Right atrium auricular region (tissue), 2 donors: ENCODE data around the gene PSMD4. TPM values are rescaled to one million over a fixed set of nuclear protein-coding genes. Genes with fewer than 3 reads are reported as not detected.
"Not testable (repeated sequence)": the region's sequence is repeated elsewhere in the genome, so short reads cannot be mapped to it uniquely, and the experiment has no call there.

Experiments used
- DNase-seq: peaks from one replicate; pipeline ENCODE4 v3.0.0-alpha.2; 2019; ENCODE audit warnings: low spot score
- H3K27ac ChIP-seq, 2 donors: fragments of 200-600 bp; sonication (generic); 1 replicate in 1 of 2; 2 replicates in 1 of 2; pipeline ENCODE4 v1.5.1; 2016 to 2019
- H3K27me3 ChIP-seq, 2 donors: fragments of 200-600 bp; sonication (generic); one replicate each; pipeline versions ENCODE4 v1.5.1 to v1.6.0; 2017 to 2019
- H3K36me3 ChIP-seq: fragments of 200-600 bp; sonication (generic); one replicate; pipeline ENCODE4 v1.5.1; 2016
- H3K4me1 ChIP-seq, 2 donors: fragments of 200-600 bp; sonication (generic); one replicate each; pipeline versions ENCODE4 v1.5.1 to v1.6.0; 2017 to 2019
- H3K4me3 ChIP-seq, 2 donors: fragments of 200-600 bp; sonication (generic); 1 replicate in 1 of 2; 2 replicates in 1 of 2; pipeline ENCODE4 v1.5.1; 2017 to 2019; ENCODE audit warnings: mild to moderate bottlenecking in 1 of 2, moderate library complexity in 1 of 2
- H3K9me3 ChIP-seq, 2 donors: fragments of 200-600 bp; sonication (generic); one replicate each; pipeline ENCODE4 v1.5.1; 2019
- total RNA-seq, 2 donors: library from RNA; depleted of rRNA; stranded (reverse); fragments of >200 nt; gene quantifications; one replicate each; pipeline ENCODE4 v1.1.0, GENCODE V29; 2016
- TF ChIP-seq, protein P1 (sequence below), 2 donors: fragments of 200-600 bp; sonication (generic); IDR thresholded peaks; one replicate each; pipeline ENCODE4 v1.5.1; 2019; ENCODE audit warnings: antibody characterized with exemption in 2 of 2

PSMD4 gene
- total RNA-seq, 2 donors from 2014 or later: 109 to 157 TPM

DNA sequence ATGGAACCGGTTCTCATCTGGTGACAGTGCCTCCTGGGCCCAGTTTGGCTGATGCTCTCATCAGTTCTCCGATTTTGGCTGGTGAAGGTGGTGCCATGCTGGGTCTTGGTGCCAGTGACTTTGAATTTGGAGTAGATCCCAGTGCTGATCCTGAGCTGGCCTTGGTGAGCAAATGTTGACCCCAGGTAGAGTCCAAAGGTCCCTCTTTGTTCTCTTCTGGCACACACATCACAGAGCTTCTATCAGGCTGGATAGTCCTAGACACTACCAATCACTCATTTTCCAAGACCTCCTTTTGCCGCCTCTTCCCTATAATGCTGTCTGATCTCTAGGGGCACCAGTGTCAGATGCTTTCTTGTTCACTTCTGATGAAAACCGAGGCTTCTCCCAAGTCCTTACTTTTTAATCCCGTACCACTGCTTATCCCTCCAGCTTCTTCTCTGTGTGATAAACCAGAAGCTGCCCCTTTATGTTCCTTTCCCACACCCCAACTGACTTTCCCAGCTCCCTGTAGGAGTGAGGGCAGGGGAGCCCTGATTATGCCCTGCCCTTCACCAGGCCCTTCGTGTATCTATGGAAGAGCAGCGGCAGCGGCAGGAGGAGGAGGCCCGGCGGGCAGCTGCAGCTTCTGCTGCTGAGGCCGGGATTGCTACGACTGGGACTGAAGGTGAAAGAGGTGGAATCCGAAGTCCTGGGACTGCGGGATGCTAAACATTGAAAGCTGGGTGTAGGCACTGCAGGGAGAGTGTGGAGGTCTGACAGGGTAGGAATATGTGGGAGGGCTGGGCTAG is 11.1 kb downstream of the PSMD4 start:
- H3K4me1 ChIP-seq: no peaks in the 10 kb centered on the region
- no peaks in the 10 kb centered on the region for H3K9me3 ChIP-seq
- TF ChIP-seq, protein P1, sequence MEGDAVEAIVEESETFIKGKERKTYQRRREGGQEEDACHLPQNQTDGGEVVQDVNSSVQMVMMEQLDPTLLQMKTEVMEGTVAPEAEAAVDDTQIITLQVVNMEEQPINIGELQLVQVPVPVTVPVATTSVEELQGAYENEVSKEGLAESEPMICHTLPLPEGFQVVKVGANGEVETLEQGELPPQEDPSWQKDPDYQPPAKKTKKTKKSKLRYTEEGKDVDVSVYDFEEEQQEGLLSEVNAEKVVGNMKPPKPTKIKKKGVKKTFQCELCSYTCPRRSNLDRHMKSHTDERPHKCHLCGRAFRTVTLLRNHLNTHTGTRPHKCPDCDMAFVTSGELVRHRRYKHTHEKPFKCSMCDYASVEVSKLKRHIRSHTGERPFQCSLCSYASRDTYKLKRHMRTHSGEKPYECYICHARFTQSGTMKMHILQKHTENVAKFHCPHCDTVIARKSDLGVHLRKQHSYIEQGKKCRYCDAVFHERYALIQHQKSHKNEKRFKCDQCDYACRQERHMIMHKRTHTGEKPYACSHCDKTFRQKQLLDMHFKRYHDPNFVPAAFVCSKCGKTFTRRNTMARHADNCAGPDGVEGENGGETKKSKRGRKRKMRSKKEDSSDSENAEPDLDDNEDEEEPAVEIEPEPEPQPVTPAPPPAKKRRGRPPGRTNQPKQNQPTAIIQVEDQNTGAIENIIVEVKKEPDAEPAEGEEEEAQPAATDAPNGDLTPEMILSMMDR (IDR thresholded peaks at IDR 0.05): no peak
- H3K4me3 ChIP-seq: no peak overlapping the region
- DNase-seq: no peak
- no peaks in the 10 kb centered on the region for H3K27me3 ChIP-seq
- no peak overlapping the region for H3K27ac ChIP-seq
- H3K36me3 ChIP-seq: peaks cover 61% of the 10 kb centered on the region

DNA sequence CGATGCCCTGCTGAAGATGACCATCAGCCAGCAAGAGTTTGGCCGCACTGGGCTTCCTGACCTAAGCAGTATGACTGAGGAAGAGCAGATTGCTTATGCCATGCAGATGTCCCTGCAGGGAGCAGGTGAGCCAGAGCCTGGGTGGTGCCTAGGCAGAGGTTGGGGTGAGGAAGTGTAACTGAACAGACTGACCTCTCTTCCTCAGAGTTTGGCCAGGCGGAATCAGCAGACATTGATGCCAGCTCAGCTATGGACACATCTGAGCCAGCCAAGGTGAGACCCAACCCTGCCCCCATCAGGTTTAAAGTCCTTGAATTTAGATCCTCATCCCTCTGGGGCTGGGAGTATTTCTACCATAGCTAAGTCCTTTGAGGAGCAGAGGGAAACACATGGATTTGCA is 11.8 kb downstream of the PSMD4 start:
- H3K36me3 ChIP-seq: peaks cover 61% of the 10 kb centered on the region
- TF ChIP-seq, protein P1 (IDR thresholded peaks at IDR 0.05): no peak
- no peak overlapping the region for H3K27ac ChIP-seq

DNA sequence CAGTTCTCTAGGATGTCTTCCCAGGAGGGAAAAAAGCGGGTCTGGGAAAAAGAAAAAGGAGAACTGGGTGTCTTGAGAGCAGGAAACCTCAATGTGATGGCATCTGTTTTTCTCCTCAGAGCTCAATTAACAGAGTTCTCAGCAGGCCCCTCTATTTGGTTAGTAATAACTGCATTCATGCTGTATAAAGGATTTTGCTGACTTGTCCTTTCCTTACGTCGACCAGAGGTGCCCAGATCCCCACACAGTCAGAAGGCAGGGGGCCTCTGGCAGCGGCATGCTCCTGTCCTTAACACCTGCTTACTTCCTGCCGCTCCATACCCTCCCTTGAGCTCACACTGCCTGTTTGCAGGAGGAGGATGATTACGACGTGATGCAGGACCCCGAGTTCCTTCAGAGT is 12.3 kb downstream of the PSMD4 start:
- Histone ChIP-seq H3K9me3 (no peaks in the 10 kb centered on the region), H3K36me3 (peaks cover 61% of the 10 kb centered on the region), H3K4me1 (peaks cover 0 to 5% of the 10 kb centered on the region in 2 donors), H3K4me3 (no peak overlapping the region), H3K27me3 (no peaks in the 10 kb centered on the region), H3K27ac (no peak overlapping the region)
- DNase-seq: no peak
- TF ChIP-seq, protein P1 (IDR thresholded peaks at IDR 0.05): no peak

More for the DNA sequence above, 11.8 kb downstream of the PSMD4 start:
- H3K4me1 ChIP-seq: peaks cover 0 to under 1% of the 10 kb centered on the region in 2 donors
- no peak overlapping the region for H3K4me3 ChIP-seq
- no peaks in the 10 kb centered on the region for H3K27me3 ChIP-seq
- no peaks in the 10 kb centered on the region for H3K9me3 ChIP-seq
- no peak for DNase-seq

DNA sequence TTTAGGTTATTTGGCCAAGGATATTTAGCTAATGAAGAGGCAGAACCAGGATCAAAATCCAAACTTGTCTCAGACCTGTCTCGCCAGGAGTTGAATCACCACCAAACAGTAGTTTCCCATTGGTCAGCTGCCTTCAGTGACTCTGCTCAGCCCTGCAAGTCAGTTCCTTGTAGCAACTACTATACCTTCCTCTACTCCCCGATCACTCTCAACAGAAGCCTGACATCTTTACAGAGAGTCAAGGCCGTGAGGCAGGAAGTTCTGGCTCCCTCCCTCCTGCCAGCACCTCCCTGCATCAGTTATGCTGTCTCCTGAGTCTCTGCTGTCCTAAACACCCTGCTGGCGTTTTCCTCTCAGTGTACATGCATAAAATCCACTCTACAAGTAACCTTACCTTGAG is 13.2 kb downstream of the PSMD4 start:
- Histone ChIP-seq H3K36me3 (peaks cover 52% of the 10 kb centered on the region), H3K9me3 (no peaks in the 10 kb centered on the region), H3K4me3 (no peak overlapping the region), H3K27ac (no peak overlapping the region), H3K27me3 (no peaks in the 10 kb centered on the region), H3K4me1 (peaks cover 0 to 6% of the 10 kb centered on the region in 2 donors)
- TF ChIP-seq, protein P1 (IDR thresholded peaks at IDR 0.05): no peak
- no peak for DNase-seq

DNA sequence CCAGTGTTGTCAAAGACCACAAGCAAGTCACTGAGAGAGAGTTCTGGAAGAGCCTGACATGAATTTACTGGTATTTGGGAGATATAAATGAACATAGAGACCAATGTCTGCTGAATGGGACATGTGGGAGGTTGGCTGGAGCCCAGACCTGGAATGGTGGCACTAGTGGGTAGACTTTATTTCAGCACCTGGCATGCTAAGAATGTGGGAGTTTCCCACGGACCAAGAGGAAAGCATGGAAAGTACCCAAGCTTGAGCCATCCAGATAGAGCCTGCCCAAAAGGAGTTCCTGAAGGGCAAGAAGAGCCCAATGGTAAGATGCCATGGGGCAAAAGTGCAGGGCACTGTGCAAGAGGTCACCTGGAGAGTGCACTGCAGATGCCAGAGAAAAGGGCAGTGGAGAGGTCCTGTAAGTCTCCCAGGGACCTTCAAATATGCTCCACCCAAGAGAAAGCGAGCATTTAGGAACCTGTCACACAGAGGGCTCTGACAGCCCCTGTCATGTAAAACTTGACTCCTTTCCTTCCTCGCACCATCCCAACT is 19.5 kb downstream of the PSMD4 start:
- DNase-seq: no peak
- Histone ChIP-seq H3K4me3 (no peak overlapping the region), H3K27me3 (no peaks in the 10 kb centered on the region), H3K4me1 (peaks cover 0 to 6% of the 10 kb centered on the region in 2 donors), H3K9me3 (no peaks in the 10 kb centered on the region), H3K27ac (no peak overlapping the region), H3K36me3 (no peaks in the 10 kb centered on the region)
- TF ChIP-seq, protein P1 (IDR thresholded peaks at IDR 0.05): no peak

DNA sequence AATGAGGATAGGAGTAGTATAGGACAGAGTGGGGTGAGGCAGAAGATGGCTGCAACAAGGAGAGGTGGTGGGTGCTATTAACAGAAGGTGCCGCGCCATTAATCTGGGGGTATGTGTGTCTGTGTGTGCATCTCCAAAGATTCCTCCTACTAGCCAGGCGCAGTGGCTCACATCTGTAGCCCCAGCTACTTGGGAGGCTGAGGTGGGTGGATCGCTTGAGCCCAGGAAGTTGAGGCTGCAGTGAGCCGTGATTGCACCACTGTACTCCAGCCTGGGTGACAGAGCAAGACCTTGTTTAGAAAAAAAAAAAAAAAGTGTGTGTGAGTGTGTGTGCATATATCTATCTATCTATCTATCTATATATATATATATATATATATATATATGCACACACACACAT is 20.8 kb downstream of the PSMD4 start:
- H3K9me3 ChIP-seq, H3K4me3 ChIP-seq, H3K27ac ChIP-seq, H3K27me3 ChIP-seq, DNase-seq, H3K4me1 ChIP-seq, H3K36me3 ChIP-seq: not testable (repeated sequence)
